DND-41 (cell line): ENCODE data around the gene EBF4.

Source experiments
- ATAC-seq: fragments of 200-7000 bp; cut with Tn5 transposase; 3 replicates; pipeline ENCODE4 v1.9.1; 2021; ENCODE audit warnings: low read depth; ENCODE audit not compliant: insufficient read depth
- DNase-seq: peaks from one replicate; pipeline ENCODE4 v3.0.0-alpha.2; 2020
- H2AFZ ChIP-seq: 2 replicates; pipeline ENCODE4 v1.6.0; 2012; ENCODE audit warnings: low read depth, low read length
- H3K27ac ChIP-seq: 2 replicates; pipeline ENCODE4 v1.5.1; 2012; ENCODE audit warnings: low read length, inconsistent platforms
- H3K27me3 ChIP-seq: fragments of 200-600 bp; sonication (generic); 2 replicates; pipeline ENCODE4 v1.6.0; 2012; ENCODE audit warnings: low read length, mild to moderate bottlenecking, inconsistent platforms; ENCODE audit not compliant: insufficient read depth, poor library complexity
- H3K36me3 ChIP-seq: 2 replicates; pipeline ENCODE4 v1.5.1; 2012; ENCODE audit warnings: low read length, inconsistent platforms; ENCODE audit not compliant: insufficient read depth
- H3K4me1 ChIP-seq: 2 replicates; pipeline ENCODE4 v1.5.1; 2012; ENCODE audit warnings: mild to moderate bottlenecking, low read length; ENCODE audit not compliant: insufficient read depth
- H3K4me2 ChIP-seq: 2 replicates; pipeline ENCODE4 v1.6.0; 2012; ENCODE audit warnings: mild to moderate bottlenecking, moderate library complexity, low read length, inconsistent platforms; ENCODE audit not compliant: insufficient read depth
- H3K4me3 ChIP-seq, 2 experiments: fragments of 200-600 bp in 1 of 2; shearing (Covaris generic) in 1 of 2; 2 replicates each; pipeline ENCODE4 v1.5.1; 2012 to 2016; ENCODE audit warnings: inconsistent platforms in 2 of 2, low read length in 2 of 2, mild to moderate bottlenecking in 2 of 2, low read depth in 1 of 2, moderate library complexity in 1 of 2
- H3K79me2 ChIP-seq: 2 replicates; pipeline ENCODE4 v1.6.0; 2012; ENCODE audit warnings: low read length, inconsistent platforms; ENCODE audit not compliant: insufficient read depth
- H3K9ac ChIP-seq: 2 replicates; pipeline ENCODE4 v1.6.0; 2012; ENCODE audit warnings: low read depth, mild to moderate bottlenecking, inconsistent platforms, low read length, moderate library complexity
- H3K9me3 ChIP-seq: 2 replicates; pipeline ENCODE4 v1.5.1; 2012; ENCODE audit warnings: low read length, moderate library complexity, mild to moderate bottlenecking, inconsistent platforms; ENCODE audit not compliant: insufficient read depth, severe bottlenecking
- H4K20me1 ChIP-seq: 2 replicates; pipeline ENCODE4 v1.6.0; 2012; ENCODE audit warnings: low read length; ENCODE audit not compliant: insufficient read depth
- EZH2 ChIP-seq: IDR thresholded peaks from 3 replicates; pipeline ENCODE4 v1.6.1; 2012; ENCODE audit warnings: borderline replicate concordance, low read depth, mild to moderate bottlenecking, moderate library complexity, low read length, inconsistent platforms; ENCODE audit not compliant: severe bottlenecking
- TF ChIP-seq, protein P1 (sequence below): IDR thresholded peaks from 2 replicates; pipeline ENCODE4 v1.5.1; 2012; ENCODE audit warnings: borderline replicate concordance, low read length, moderate library complexity, mild to moderate bottlenecking; ENCODE audit not compliant: poor library complexity, severe bottlenecking; ENCODE audit errors: extremely low read depth

EBF4 gene

DNA sequence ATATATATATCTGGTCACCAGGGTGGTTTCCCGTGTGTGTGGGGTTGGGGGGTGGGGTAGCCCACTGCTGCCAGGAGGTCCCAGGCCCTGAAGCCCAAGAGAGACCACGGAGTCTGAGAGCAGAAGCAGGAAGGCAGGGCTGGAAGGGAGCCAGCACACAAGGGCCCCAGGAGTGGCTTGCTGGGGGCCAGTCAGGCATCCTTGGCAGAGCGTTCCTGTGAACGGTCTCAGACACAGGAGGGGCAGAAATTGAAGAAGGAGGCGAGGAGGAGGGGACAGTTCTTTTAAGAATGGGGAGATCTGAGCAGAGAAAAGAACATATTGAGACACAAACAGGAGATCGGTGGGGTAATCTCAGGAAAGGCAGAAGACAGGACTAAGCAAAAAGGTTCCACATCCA is 1.9 kb upstream of the EBF4 start:
- Histone ChIP-seq H3K9me3 (no peaks in the 10 kb centered on the region), H3K27me3 (peaks cover 43% of the 10 kb centered on the region), H3K36me3 (no peaks in the 10 kb centered on the region), H3K79me2 (no peaks in the 10 kb centered on the region), H2AFZ (no peak overlapping the region), H3K4me2 (no peak overlapping the region), H3K27ac (no peak overlapping the region), H3K4me3 (no peak overlapping the region), H4K20me1 (peaks cover 2% of the 10 kb centered on the region; the same call in 1 of the 2 replicates), H3K4me1 (no peaks in the 10 kb centered on the region), H3K9ac (no peak overlapping the region)
- ATAC-seq (no peak), DNase-seq (no peak)
- TF ChIP-seq, protein P1, sequence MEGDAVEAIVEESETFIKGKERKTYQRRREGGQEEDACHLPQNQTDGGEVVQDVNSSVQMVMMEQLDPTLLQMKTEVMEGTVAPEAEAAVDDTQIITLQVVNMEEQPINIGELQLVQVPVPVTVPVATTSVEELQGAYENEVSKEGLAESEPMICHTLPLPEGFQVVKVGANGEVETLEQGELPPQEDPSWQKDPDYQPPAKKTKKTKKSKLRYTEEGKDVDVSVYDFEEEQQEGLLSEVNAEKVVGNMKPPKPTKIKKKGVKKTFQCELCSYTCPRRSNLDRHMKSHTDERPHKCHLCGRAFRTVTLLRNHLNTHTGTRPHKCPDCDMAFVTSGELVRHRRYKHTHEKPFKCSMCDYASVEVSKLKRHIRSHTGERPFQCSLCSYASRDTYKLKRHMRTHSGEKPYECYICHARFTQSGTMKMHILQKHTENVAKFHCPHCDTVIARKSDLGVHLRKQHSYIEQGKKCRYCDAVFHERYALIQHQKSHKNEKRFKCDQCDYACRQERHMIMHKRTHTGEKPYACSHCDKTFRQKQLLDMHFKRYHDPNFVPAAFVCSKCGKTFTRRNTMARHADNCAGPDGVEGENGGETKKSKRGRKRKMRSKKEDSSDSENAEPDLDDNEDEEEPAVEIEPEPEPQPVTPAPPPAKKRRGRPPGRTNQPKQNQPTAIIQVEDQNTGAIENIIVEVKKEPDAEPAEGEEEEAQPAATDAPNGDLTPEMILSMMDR = no peak
- TF ChIP-seq EZH2 = no peak

DNA sequence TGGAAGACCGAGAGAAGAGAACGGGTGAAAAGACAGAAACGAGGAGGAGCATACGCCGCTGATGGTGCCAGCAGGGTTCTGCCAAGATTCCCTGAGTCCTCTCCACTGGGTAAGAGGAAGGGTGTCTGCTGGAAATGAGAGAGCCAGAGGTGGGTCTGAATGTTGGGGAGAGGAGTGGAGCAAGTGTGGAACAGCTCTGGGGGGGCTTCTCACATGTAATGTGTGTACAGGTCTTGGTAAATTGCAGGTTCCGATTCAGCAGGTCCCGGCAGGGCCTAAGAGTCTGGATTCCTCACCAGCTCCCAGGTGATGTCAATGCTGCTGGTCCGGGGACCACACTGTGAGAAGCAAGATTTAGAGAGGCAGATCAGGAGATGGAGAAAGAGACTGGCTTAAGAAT is 1.5 kb upstream of the EBF4 start:
- Histone ChIP-seq H3K4me2 (no peak overlapping the region), H4K20me1 (peaks cover 2% of the 10 kb centered on the region; the same call in 1 of the 2 replicates), H2AFZ (no peak overlapping the region), H3K79me2 (no peaks in the 10 kb centered on the region), H3K36me3 (no peaks in the 10 kb centered on the region), H3K4me3 (no peak overlapping the region), H3K4me1 (no peaks in the 10 kb centered on the region), H3K9ac (no peak overlapping the region), H3K27me3 (peaks cover 45% of the 10 kb centered on the region), H3K27ac (no peak overlapping the region), H3K9me3 (no peaks in the 10 kb centered on the region)
- TF ChIP-seq EZH2 = no peak
- TF ChIP-seq, protein P1 = no peak
- no peak for DNase-seq
- ATAC-seq = no peak

GRCh38 chr20:2691663-2692035 is 931 bp upstream of the EBF4 start:
- no peak overlapping the region for H2AFZ ChIP-seq
- no peaks in the 10 kb centered on the region for H3K36me3 ChIP-seq
- no peak overlapping the region for H3K4me3 ChIP-seq
- ATAC-seq (no peak), DNase-seq (no peak)
- H3K79me2 ChIP-seq = no peaks in the 10 kb centered on the region
- no peak for TF ChIP-seq EZH2
- TF ChIP-seq, protein P1 = no peak
- H3K9me3 ChIP-seq = no peaks in the 10 kb centered on the region
- H4K20me1 ChIP-seq = peaks cover 2% of the 10 kb centered on the region; the same call in 1 of the 2 replicates
- peaks cover 48% of the 10 kb centered on the region for H3K27me3 ChIP-seq
- H3K4me2 ChIP-seq = no peak overlapping the region
- H3K9ac ChIP-seq = no peak overlapping the region
- no peak overlapping the region for H3K27ac ChIP-seq
- no peaks in the 10 kb centered on the region for H3K4me1 ChIP-seq

DNA sequence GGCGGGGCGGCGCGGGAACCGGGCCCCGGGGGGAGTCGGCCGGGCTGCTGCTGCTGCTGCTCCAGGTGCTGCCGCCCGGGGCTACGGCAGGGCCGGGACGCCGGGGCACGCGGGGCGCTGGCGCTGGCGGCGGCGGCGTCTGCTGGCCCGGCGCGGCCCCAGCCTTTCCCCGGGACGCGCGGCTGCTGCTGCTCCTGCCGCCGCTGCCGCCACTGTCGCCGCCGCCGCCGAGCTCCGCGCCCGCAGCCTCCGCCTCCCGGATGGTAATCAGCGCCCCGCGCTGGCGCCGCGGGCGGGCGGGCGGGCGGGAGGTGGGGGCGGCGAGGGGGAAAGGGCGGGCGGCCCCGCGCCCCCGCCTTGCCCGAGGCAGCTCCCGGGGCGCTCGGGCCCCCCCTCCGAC is 306 bp downstream of the EBF4 start:
- Histone ChIP-seq H4K20me1 (no peaks in the 10 kb centered on the region), H3K9me3 (no peaks in the 10 kb centered on the region), H3K4me2 (no peak overlapping the region), H3K27me3 (peaks cover 49% of the 10 kb centered on the region), H2AFZ (no peak overlapping the region), H3K4me1 (no peaks in the 10 kb centered on the region), H3K27ac (no peak overlapping the region), H3K4me3 (no peak overlapping the region), H3K79me2 (no peaks in the 10 kb centered on the region), H3K9ac (no peak overlapping the region), H3K36me3 (no peaks in the 10 kb centered on the region)
- peak; percentile 35; the same call in 2 of the 3 replicates for ATAC-seq
- TF ChIP-seq EZH2 = no peak
- TF ChIP-seq, protein P1 = no peak
- DNase-seq = no peak
